DOHH2 (cell line): ENCODE data around the gene CDC37.
A peak's percentile ranks its signal among the peaks of the same experiment; 100 is the strongest.

Experiments
- H3F3A ChIP-seq: fragments of 200-600 bp; sonication (generic), shearing (Covaris generic); 2 replicates; pipeline ENCODE4 v1.6.0; 2016; ENCODE audit warnings: antibody characterized with exemption, mild to moderate bottlenecking; ENCODE audit not compliant: control insufficient read depth, insufficient read depth
- H3K27ac ChIP-seq: fragments of 200-600 bp; sonication (generic); 2 replicates; pipeline ENCODE4 v1.5.1; 2014; ENCODE audit warnings: low read depth, mild to moderate bottlenecking, low read length, moderate library complexity
- H3K27me3 ChIP-seq: fragments of 200-600 bp; sonication (generic); 2 replicates; pipeline ENCODE4 v1.6.1; 2014; ENCODE audit warnings: mild to moderate bottlenecking, low read length, mixed read lengths; ENCODE audit not compliant: control insufficient read depth
- H3K36me3 ChIP-seq: fragments of 200-600 bp; sonication (generic); 2 replicates; pipeline ENCODE4 v1.6.1; 2014; ENCODE audit warnings: mild to moderate bottlenecking, low read length, moderate library complexity, mixed read lengths; ENCODE audit not compliant: control insufficient read depth
- H3K4me1 ChIP-seq: fragments of 200-600 bp; sonication (generic); 2 replicates; pipeline ENCODE4 v1.6.1; 2014; ENCODE audit warnings: mild to moderate bottlenecking, low read length, mixed read lengths; ENCODE audit not compliant: control insufficient read depth
- H3K4me2 ChIP-seq: fragments of 200-600 bp; sonication (generic); 2 replicates; pipeline ENCODE4 v1.6.0; 2014; ENCODE audit warnings: mild to moderate bottlenecking, low read length, moderate library complexity
- H3K4me3 ChIP-seq: fragments of 200-600 bp; sonication (generic); 2 replicates; pipeline ENCODE4 v1.5.1; 2014; ENCODE audit warnings: mild to moderate bottlenecking, low read length, mixed read lengths
- H3K79me2 ChIP-seq: fragments of 200-600 bp; sonication (generic); 2 replicates; pipeline ENCODE4 v1.6.1; 2014; ENCODE audit warnings: mild to moderate bottlenecking, low read length, mixed read lengths; ENCODE audit not compliant: control insufficient read depth
- H3K9me2 ChIP-seq: fragments of 200-600 bp; sonication (generic); replicated peaks from 2 replicates; pipeline ENCODE4 v1.6.1; 2014; ENCODE audit warnings: mild to moderate bottlenecking, low read length, mixed read lengths; ENCODE audit not compliant: control insufficient read depth
- H3K9me3 ChIP-seq: fragments of 200-600 bp; sonication (generic); 2 replicates; pipeline ENCODE4 v1.6.1; 2014; ENCODE audit warnings: antibody characterized with exemption, low read length, mixed read lengths; ENCODE audit not compliant: control insufficient read depth, insufficient read depth
- H4K20me1 ChIP-seq: fragments of 200-600 bp; sonication (generic); 2 replicates; pipeline ENCODE4 v1.6.0; 2014; ENCODE audit warnings: low read depth, mild to moderate bottlenecking, antibody characterized with exemption, low read length, moderate library complexity; ENCODE audit not compliant: control insufficient read depth, insufficient read depth
- CTCF ChIP-seq: fragments of 200-600 bp; sonication (generic); IDR thresholded peaks from one replicate; pipeline ENCODE4 v1.5.1; 2014; ENCODE audit warnings: antibody characterized with exemption, mild to moderate bottlenecking, low read depth, low read length; ENCODE audit not compliant: poor library complexity, severe bottlenecking
- EZH2phosphoT487 ChIP-seq: fragments of 200-600 bp; sonication (generic); IDR thresholded peaks from 2 replicates; pipeline ENCODE4 v1.6.1; 2017; ENCODE audit warnings: borderline replicate concordance, mild to moderate bottlenecking, antibody characterized with exemption, low read length, moderate library complexity, mixed read lengths

Gene CDC37

GRCh38 chr19:10403137-10404021, at the start of gene CDC37:
Gene CDC37 (minus strand): TSS chr19:10403542. CDS start chr19:10403479, 63 bp downstream.
- peaks cover 22% of the 10 kb centered on the region for H3F3A ChIP-seq
- no peaks in the 10 kb centered on the region for H3K9me2 ChIP-seq
- TF ChIP-seq CTCF (no peak), EZH2phosphoT487 (no peak)
- peaks cover 5% of the 10 kb centered on the region; the same call in 1 of the 2 replicates for H4K20me1 ChIP-seq
- peak within 1 kb of the TSS; percentile 95 for H3K4me2 ChIP-seq
- no peaks in the 10 kb centered on the region for H3K9me3 ChIP-seq
- H3K4me1 ChIP-seq: peaks cover 81% of the 10 kb centered on the region
- peaks cover 42% of the 10 kb centered on the region for H3K36me3 ChIP-seq
- peaks cover 56% of the 10 kb centered on the region for H3K79me2 ChIP-seq
- H3K27ac ChIP-seq: peak within 1 kb of the TSS; percentile 55
- H3K27me3 ChIP-seq: no peaks in the 10 kb centered on the region
- peak within 1 kb of the TSS; percentile 92 for H3K4me3 ChIP-seq

- Histone ChIP-seq H3K27me3 (no peaks in the 10 kb centered on the region), H3F3A (no peaks in the 10 kb centered on the region; the same call in 1 of the 2 replicates), H3K4me2 (no peak overlapping the region), H3K9me3 (no peaks in the 10 kb centered on the region), H3K27ac (no peak overlapping the region), H3K4me3 (no peak overlapping the region), H4K20me1 (no peaks in the 10 kb centered on the region), H3K4me1 (peaks cover 9% of the 10 kb centered on the region), H3K9me2 (no peaks in the 10 kb centered on the region), H3K36me3 (peaks cover 2% of the 10 kb centered on the region; the same call in 1 of the 2 replicates), H3K79me2 (peaks cover 3% of the 10 kb centered on the region)
- TF ChIP-seq EZH2phosphoT487 (no peak), CTCF (no peak)
These were observed 47.7 kb upstream of the CDC37 start for GRCh38 chr19:10450853-10451609.

GRCh38 chr19:10450191-10450852, 47.0 kb upstream of the CDC37 start:
- H3K9me2 ChIP-seq: no peaks in the 10 kb centered on the region
- no peak overlapping the region for H3K27ac ChIP-seq
- no peaks in the 10 kb centered on the region for H3K9me3 ChIP-seq
- H3K27me3 ChIP-seq: no peaks in the 10 kb centered on the region
- peaks cover 2% of the 10 kb centered on the region; the same call in 1 of the 2 replicates for H3K36me3 ChIP-seq
- H3K4me2 ChIP-seq: no peak overlapping the region
- no peaks in the 10 kb centered on the region; the same call in 1 of the 2 replicates for H3F3A ChIP-seq
- H3K4me1 ChIP-seq: peaks cover 16% of the 10 kb centered on the region
- TF ChIP-seq EZH2phosphoT487 (no peak), CTCF (no peak)
- H3K79me2 ChIP-seq: peaks cover 5% of the 10 kb centered on the region
- no peak overlapping the region for H3K4me3 ChIP-seq
- no peaks in the 10 kb centered on the region for H4K20me1 ChIP-seq
